Kidney capillary endothelial cell (primary cell): ENCODE measurements around the gene STK35.

ENCODE experiments used
- DNase-seq: peaks from one replicate; pipeline ENCODE4 v3.0.0-alpha.2; 2018; ENCODE audit warnings: low spot score

STK35 gene

DNA sequence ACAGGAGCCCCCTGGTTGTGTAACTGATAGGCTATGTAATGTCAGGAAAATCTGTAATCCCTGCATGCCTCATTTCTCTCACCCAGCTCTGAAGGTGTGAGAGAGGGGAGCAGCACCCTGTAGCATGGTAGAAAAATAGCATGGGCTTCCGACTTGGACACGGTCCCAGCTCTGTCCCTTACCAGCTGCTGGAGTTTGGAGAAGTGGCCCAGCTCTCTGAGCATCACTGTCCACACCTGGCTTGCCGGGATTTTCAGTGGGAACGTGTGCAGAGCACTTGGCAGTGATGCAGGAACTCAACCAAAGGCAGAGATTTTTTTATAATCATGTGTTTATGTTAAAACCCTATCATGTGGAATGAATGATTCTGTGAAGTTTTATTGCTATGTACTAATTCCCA, 34.6 kb downstream of the STK35 start:
- DNase-seq: no peak

GRCh38 chr20:2137552-2138201, 36.0 kb downstream of the STK35 start:
- DNase-seq: peak; percentile 44

- DNase-seq: no peak
Measured at GRCh38 chr20:2138396-2138795, 36.8 kb downstream of the STK35 start.

DNA sequence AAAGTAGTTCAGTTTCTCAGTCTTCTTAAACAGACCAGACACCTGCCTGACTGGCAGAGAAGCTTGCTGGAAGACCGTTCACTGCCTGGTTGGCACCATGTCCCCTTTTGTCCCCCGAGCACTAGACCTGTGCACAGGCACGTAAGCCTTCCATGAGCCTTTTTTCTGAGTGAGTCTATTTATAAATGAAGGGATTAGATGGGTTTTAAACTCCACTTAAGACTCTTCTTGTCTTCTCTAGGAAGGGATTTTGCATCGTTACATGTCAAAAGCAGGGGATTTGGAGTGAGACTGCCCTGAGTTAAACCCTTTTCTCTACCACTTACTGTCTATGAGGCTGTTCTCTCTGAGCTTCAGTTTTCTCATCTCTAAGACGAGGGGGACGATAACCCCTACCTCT, 37.6 kb downstream of the STK35 start:
- no peak for DNase-seq

- no peak for DNase-seq
Measured at GRCh38 chr20:2139736-2140135, 38.1 kb downstream of the STK35 start.

GRCh38 chr20:2140561-2140960, 38.9 kb downstream of the STK35 start:
- DNase-seq: no peak

- DNase-seq: peak; percentile 15
Measured at GRCh38 chr20:2141600-2142575, 40.3 kb downstream of the STK35 start.

GRCh38 chr20:2142649-2143048, 41.0 kb downstream of the STK35 start:
- DNase-seq: no peak

DNA sequence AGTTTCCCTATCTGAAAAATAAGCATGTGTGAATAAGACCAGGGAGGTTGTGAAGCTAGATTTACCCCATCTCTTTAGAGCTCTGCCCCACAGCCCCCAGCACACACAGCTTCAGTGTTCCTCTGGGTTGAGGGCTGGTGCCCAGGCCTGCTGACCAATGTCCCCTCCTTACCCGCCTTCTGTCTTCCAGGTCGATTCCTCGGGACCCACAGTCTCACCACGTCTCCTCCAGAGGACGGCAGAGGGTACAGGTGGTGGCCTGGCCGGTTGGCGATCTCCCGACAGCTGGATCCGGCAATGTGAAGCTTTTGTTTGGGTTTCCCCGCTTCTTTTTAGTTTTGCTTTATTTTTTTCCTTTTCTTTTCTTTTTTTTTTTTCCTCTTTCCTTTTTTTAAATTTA, 42.0 kb downstream of the STK35 start:
- DNase-seq: no peak

GRCh38 chr20:2144850-2145249, 43.2 kb downstream of the STK35 start:
- no peak for DNase-seq

DNA sequence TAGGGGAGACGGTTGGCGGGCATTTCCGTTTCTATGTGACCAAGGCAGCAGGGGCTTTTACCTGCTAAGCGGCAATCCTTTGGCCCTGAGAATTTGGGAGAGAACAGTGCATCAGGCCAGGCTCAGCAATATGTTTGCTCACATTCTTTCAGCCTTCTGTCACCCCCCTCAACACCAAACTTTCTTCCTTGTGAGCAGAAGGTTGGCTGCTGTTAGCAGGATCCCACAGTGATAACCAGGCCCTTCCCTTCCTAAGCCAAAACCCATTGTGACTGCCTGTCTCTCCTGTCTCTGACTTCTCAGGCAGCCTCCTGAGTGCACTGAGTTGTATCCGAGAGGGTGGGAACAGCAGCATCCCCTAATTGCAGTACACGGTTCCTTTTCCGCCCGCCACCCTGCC, 43.7 kb downstream of the STK35 start:
- no peak for DNase-seq

DNA sequence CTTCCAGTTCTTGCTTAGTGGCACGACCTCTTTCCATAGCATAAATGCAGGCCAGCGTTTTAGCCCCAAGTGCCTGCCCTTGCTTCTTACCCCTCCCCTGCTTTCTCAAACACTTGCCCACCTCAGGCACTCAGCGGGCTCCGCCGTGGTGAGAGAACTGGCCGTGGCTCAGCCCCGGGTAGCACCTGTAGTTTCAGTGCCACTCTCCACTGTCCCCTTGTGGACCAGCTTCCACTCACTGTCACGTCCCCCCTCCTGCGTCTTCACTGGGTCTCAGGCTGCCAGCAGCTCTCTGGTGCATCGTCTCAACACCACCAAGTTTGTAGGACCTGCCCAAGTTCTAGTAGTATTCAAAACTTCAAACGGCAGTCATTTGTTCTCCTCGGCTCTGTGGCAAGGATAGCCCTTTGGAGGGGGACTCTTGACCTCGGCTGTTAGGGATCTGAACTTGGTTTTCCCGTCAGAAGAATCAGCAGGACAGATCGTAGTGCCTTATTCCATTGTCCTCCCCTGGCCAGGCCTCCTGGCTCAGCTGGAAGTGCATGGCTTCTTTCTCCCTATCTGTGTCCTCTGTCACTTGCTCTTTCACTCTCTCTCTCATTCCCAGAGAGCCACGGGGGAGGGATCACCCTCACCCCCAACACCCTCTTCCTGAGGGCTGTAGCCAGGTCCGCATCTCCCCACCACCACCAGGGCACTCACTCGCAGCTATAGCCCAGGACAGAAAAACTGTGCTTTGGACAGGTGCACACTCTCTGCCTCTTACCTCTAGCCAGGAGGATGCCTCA, 44.6 kb downstream of the STK35 start:
- no peak for DNase-seq

- DNase-seq: no peak
Measured at GRCh38 chr20:2149507-2149906, 47.9 kb downstream of the STK35 start.

DNA sequence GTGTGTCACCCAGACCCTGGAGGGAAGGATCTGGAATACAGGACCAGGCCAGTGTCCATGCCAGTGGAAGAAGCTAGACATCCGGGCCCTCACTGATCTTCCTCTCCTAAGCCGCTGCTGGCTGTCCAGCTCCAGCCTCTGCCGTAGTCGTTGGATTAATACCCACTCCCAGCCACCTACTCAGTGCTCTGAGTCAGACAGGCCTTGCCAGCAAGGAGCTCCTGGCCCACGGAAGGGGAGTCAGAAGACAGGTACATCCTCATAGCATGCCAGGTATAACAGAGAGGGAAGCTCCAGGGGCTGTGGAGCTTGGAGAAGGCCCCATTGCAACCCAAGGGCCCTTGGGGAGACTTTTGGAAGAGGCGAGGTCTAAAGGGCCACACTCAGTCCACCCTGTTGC, 49.0 kb downstream of the STK35 start:
- DNase-seq: no peak

- DNase-seq: no peak
Measured at GRCh38 chr20:2151858-2152281, 50.2 kb downstream of the STK35 start.

DNA sequence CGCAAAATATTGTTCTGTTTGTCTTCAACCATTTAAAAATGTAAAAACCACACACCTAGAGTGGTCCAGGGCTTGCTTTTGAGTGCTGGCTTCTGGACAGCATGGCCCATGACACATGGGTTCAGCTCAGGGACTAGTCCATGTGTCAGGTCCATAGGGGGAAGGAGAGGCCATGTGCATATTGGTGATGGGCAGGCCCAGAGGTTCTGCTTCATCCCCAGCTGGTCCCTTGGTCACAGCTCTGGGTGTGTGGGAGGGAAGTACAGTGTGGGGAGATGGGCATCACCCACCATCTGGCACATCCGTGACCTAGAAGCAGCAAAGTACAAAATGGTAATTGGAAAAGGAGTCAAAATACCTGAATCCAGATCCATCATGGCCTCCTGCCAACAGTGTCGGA, 50.7 kb downstream of the STK35 start:
- no peak for DNase-seq

GRCh38 chr20:2153326-2153725, 51.7 kb downstream of the STK35 start:
- DNase-seq: no peak

- DNase-seq: no peak
Measured at GRCh38 chr20:2156224-2156623, 54.6 kb downstream of the STK35 start.

GRCh38 chr20:2156666-2157624, 55.3 kb downstream of the STK35 start:
- DNase-seq: no peak

- no peak for DNase-seq
Measured at GRCh38 chr20:2162125-2162822, 60.6 kb downstream of the STK35 start.

- DNase-seq: no peak
Measured at GRCh38 chr20:2162823-2163166, 61.2 kb downstream of the STK35 start.
